Kidney glomerular epithelial cell (primary cell): ENCODE measurements around the gene ZNRD2.

Source experiments
- DNase-seq: peaks from one replicate; lab custom pipeline; 2025; lab: John Stamatoyannopoulos, UW

Gene ZNRD2

DNA sequence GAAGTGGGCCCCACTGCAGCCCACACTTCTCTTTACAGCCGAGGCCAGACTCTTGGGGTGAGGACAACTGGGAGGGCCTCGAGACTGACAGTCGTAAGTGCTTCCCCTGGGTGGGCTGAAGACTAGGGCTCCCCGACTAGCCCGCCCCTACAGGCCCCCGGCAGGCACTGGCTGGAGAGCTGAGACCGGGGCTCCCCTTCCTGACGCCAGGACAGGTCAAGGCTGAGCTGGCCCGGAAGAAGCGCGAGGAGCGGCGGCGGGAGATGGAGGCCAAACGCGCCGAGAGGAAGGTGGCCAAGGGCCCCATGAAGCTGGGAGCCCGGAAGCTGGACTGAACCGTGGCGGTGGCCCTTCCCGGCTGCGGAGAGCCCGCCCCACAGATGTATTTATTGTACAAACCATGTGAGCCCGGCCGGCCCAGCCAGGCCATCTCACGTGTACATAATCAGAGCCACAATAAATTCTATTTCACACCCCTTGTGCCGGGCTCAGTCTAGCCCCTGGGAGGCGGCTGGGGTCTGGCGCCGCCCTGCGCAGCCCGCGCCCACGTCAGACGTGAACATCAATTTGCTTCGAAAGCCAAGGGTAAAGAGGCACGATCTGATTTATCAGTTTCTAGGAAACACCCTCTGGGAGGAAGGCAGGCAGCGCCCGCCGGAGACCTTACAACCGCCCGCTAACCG lies 31.9 kb upstream of the ZNRD2 start:
- DNase-seq: no peak

GRCh38 chr11:65538915-65539743 lies 31.1 kb upstream of the ZNRD2 start:
- DNase-seq: no peak

DNA sequence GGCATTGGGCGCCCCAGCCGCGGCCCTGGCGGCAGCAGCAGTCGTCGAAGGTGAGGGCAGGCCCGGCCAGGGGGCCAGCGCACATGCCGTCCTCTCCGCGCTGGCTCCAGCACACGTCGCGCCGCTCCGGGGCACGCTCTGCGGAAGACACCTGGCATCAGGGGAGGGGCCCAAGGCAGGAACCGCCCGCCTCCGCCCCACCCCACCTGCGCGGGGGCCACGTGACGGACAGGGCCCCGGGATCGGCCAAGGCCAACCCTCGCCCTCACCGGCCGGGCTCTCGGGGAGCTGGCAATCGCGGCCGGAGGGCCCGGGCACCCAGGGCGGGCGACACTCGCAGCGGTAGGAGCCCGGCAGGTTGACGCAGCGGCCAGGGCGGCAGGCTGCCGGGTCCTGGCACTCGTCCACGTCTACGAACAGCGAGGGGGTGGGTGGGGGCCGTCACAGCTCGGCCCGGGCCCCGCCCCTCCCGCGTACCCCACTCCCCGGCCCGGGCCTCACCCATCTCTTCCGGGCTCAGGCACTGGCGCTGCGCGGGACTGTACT lies 30.5 kb upstream of the ZNRD2 start:
- DNase-seq: no peak

DNA sequence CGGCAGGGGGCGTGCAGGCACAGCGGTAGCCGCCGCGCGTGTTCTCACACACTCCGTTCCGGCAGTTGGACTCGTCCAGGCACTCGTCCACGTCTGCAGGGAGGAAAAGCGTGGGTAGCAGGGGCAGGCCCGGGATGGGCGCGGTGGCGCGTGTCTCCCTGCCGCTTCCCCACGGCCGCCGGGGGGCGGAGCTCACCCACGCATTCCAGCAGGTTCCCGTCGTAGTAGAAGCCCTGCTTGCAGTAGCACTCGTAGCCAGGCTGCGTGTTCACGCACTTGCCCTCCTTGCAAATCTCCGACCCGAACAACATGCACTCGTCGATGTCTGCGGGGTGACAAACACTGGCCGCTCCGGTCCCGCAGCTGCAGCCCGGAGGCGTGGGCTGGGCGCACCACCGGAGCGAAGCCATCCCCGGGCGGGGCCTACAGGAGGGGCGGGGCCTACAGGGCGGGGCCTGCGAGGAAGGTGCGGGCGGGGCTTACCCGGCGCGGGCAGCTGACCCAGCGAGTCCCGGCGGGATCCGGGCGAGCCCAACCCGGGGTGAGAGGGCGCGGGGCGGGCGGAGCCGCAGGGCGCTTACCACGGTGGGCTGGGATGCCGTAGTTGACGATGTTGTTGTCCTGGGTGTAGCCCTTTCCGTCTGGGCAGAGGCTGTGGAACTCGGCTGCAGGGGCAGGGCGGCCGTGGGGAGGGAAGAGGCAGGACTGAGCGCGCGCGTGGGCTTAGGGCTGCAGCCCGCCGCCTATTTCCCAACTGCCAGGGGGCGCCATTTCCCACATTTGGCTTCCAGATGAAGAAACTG lies 29.8 kb upstream of the ZNRD2 start:
- no peak for DNase-seq

DNA sequence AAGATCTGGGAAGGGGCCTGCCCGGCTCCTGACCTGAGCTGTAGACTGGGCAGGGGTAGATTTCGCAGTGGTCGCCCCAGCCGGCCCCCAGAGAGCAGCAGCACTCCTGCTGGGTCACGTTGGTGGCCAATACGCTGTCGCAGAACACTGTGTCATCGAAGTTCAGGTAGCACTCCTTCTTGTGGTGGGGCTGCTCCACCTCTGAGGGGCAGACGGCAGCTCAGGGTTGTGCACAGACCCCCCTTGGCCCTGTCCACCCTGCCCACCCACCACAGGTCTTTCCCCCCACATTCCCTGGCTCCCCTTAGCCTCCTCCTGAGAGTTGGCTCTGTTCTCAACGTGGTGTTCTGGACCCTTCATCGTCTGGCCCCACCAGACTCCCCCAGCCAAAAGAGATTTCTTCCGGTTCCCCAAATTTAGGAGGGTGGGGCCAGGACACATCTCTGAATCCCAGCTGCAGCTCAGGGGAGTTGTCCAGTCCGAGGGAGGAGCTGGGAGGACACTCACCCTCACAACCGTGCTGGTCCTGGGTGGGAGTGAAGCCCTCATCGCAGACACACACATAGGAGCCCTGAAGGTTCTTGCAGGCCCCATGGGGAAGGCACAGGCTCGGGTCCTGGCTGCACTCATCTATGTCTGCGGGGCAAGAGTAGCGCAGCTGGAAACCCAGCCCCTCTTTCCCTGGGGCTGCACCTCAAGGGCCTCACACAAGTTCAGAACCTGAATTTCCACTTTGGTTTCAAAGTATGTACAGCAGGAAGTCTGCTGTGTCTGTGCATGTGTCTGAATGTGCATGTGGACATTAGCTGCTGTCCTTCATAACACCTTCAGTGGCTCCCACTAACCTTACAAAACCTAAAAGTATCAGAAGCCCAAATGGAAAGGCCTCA lies 28.9 kb upstream of the ZNRD2 start:
- no peak for DNase-seq

GRCh38 chr11:65542738-65543390 lies 27.4 kb upstream of the ZNRD2 start:
- DNase-seq: no peak

DNA sequence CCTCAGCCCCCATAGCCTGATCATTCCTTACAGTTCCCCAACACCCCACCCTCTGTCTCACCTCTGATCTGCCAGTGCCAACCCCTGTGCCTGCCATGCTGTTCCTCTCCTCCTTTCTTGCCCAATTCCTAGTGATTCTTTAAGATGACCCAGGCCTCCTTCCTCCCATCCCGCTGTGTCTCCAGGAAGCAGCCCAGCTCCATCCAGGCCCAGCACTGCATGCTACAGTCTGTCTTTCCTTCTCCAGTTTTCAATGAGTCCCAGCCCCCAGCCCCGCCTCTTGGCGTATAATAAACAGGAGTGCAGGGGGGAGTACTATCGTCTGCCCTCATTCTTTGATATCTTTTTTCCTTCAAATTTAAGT lies 24.4 kb upstream of the ZNRD2 start:
- no peak for DNase-seq

- no peak for DNase-seq
These were observed 23.9 kb upstream of the ZNRD2 start for GRCh38 chr11:65546217-65546958.

- DNase-seq: no peak
These were observed 22.7 kb upstream of the ZNRD2 start for GRCh38 chr11:65547446-65548125.

- no peak for DNase-seq
These were observed 21.9 kb upstream of the ZNRD2 start for GRCh38 chr11:65548395-65548794.

GRCh38 chr11:65549096-65549495 lies 21.2 kb upstream of the ZNRD2 start:
- no peak for DNase-seq

GRCh38 chr11:65551572-65552387 lies 18.5 kb upstream of the ZNRD2 start:
- no peak for DNase-seq

DNA sequence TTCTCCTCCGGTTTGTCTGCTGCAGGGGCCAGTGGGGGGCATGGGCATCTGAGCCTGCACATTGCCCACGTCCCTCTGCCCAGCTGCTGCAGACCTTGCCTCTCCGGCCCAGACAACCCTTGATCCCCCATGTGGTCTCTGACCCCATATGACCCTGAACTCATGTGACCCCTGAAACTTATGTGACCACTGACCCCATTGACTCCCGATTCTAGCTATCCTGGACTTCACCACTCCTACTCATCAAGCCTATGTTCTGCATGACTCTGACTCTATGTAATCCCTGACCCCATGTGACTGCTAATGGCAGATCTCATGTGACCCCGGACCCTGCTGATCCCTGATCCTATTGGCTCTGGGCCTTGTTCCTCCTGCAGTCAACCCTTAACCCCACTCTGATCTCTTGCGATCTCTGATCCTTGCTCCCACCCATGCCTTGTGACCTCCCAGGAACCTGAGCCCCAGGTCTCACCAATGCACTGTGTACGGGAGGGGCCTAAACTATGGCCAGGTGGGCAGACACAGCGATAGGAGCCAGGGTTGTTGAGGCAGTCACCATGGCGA lies 17.8 kb upstream of the ZNRD2 start:
- no peak for DNase-seq

GRCh38 chr11:65553301-65554001 lies 16.8 kb upstream of the ZNRD2 start:
- no peak for DNase-seq

- no peak for DNase-seq
These were observed 16.0 kb upstream of the ZNRD2 start for GRCh38 chr11:65554057-65554818.

DNA sequence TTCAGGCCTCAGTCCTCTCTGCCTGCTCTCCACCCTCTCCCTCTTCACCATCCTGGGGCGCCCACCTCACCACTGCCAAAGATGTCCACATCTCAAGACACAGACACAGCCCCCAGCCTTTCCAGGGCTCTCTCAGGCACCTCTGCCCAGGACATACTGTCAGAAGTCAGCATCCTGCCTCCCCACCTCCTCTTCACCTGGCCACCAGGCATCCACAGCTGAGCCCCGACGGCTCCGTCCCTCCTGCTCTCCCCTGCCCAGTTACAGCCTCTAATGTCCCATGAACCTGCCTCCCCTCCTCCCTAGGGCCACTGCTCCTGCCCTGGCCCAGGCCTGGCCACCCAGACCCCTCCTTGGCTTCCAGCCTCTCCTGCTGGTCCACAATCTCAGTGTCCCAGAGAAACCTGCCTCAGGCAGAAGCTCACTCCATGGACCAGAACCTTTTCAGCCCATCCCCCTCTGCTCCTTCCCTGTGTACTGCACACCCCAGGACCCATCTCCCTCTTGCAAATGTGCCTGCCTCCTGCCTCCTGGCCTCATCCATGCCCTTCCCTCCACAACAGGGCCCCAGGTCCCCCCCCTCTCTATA lies 15.3 kb upstream of the ZNRD2 start:
- no peak for DNase-seq
